BJ (cell line): ENCODE measurements around the gene TGFA. TPM values are rescaled to one million over a fixed set of nuclear protein-coding genes. Genes with fewer than 3 reads are reported as not detected.

Experiments used
- CTCF ChIA-PET: fragments of 350-600 bp; formaldehyde crosslinking; extraction: SDS; loops from one replicate; lab custom pipeline; 2021; ENCODE audit warnings: antibody characterized with exemption, inconsistent platforms; lab: Yijun Ruan, JAX
- POLR2A ChIA-PET: fragments of 300-600 bp; sonication (Branson Sonifier 250); formaldehyde crosslinking; extraction: SDS; loops from one replicate; lab custom pipeline; 2021; ENCODE audit warnings: antibody characterized with exemption; lab: Charles Lee
- DNase-seq: peaks from one replicate; pipeline ENCODE4 v3.0.0-alpha.2; 2011; ENCODE audit warnings: low read depth
- H3K27me3 ChIP-seq: 2 replicates; pipeline ENCODE4 v1.6.0; 2011; ENCODE audit warnings: low read length; ENCODE audit not compliant: control insufficient read depth, insufficient read depth
- H3K36me3 ChIP-seq: 2 replicates; pipeline ENCODE4 v1.5.1; 2011; ENCODE audit warnings: low read length; ENCODE audit not compliant: control insufficient read depth, insufficient read depth
- H3K4me3 ChIP-seq: 2 replicates; pipeline ENCODE4 v1.5.1; 2011; ENCODE audit warnings: low read depth, mild to moderate bottlenecking, control low read depth, low read length
- CTCF ChIP-seq: IDR thresholded peaks from 2 replicates; pipeline ENCODE4 v1.5.1; 2011; ENCODE audit warnings: low read depth, mild to moderate bottlenecking, control low read depth, inconsistent platforms, low read length, moderate library complexity; ENCODE audit not compliant: insufficient read depth
- polyA plus RNA-seq: library from polyadenylated mRNA; depleted of rRNA; stranded (reverse); fragments of >200 nt; gene quantifications from 2 replicates; pipeline ENCODE4 v1.2.3, GENCODE V29; 2011; rRNA removed

The TGFA gene
- polyA plus RNA-seq, 1 experiment: 0.13 TPM

DNA sequence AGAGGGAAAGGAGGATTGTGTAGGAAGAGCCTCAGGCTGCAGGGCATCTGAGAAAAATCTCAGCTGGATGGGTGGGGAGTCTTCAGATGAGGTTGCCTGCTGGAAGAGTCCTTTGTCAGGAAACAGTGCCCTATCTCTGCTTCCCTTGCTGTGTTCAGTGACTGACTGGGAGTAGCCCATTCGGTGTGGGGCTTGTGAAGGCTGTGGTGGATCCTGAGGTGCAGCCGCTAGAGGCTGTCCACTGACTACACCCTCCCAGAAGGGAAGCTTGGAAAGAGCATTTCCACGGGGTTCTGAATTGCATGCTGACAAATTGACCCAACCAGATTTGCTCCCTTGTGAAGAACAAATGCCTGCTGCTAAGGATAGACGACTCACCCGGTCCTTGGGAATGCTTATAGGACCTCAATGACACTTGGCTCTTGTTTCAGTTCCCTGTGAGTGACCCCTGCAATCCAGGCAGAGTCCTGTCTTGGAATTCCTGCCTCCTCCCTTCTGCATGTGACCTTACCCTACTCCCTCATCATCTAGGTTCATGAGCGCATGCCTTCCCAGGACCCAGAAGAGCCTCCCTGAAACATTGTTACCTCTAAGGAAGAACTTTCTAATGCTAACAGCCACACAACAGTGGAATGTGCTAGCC lies 142.0 kb downstream of the TGFA start:
- Histone ChIP-seq H3K4me3 (no peak overlapping the region), H3K27me3 (no peaks in the 10 kb centered on the region), H3K36me3 (no peaks in the 10 kb centered on the region)
- POLR2A ChIA-PET: no interaction called here
- no peak for DNase-seq
- CTCF ChIA-PET: interaction anchor here (0.9 to 1.2 kb wide), 3 partner anchors 10 to 206 kb away, joined by 3 to 4 read pairs (median 4); no protein-coding TSS in a partner anchor
- TF ChIP-seq CTCF: no peak

- ChIA-PET POLR2A (no interaction called here), CTCF (interaction anchor here (0.8 kb wide), 1 partner anchor 13 kb away, joined by 3 read pairs; no protein-coding TSS in a partner anchor)
- DNase-seq: no peak
- no peak overlapping the region for H3K4me3 ChIP-seq
- H3K36me3 ChIP-seq: no peaks in the 10 kb centered on the region
- no peak for TF ChIP-seq CTCF
- peaks cover 3% of the 10 kb centered on the region; the same call in 1 of the 2 replicates for H3K27me3 ChIP-seq
Measured at GRCh38 chr2:70403267-70404053, 150.2 kb downstream of the TGFA start.

GRCh38 chr2:70400539-70400938 lies 153.1 kb downstream of the TGFA start:
- ChIA-PET POLR2A (interaction anchor here (0.6 kb wide), 1 partner anchor 54 kb away, joined by 8 read pairs; no protein-coding TSS in a partner anchor), CTCF (no interaction called here)

GRCh38 chr2:70399046-70399445 lies 154.6 kb downstream of the TGFA start:
- no peak for TF ChIP-seq CTCF
- CTCF ChIA-PET: no interaction called here
- H3K4me3 ChIP-seq: no peak overlapping the region
- no peak for DNase-seq
- POLR2A ChIA-PET: no interaction called here
- no peaks in the 10 kb centered on the region for H3K36me3 ChIP-seq
- peaks cover 5% of the 10 kb centered on the region for H3K27me3 ChIP-seq

More at GRCh38 chr2:70400539-70400938, 153.1 kb downstream of the TGFA start:
- DNase-seq: no peak
- H3K4me3 ChIP-seq: no peak overlapping the region
- peaks cover 5% of the 10 kb centered on the region for H3K27me3 ChIP-seq
- H3K36me3 ChIP-seq: no peaks in the 10 kb centered on the region
- no peak for TF ChIP-seq CTCF

Other genes with a start within 250 kb of the TGFA start
- not detected in 2 replicates for gene ADD2, start 214.4 kb upstream of the TGFA start, polyA plus RNA-seq
- not detected in 2 replicates for gene FIGLA, start 236.8 kb upstream of the TGFA start, polyA plus RNA-seq